Measurements from ENCODE around the gene C4orf36. TPM values are rescaled to one million over a fixed set of nuclear protein-coding genes. Genes with fewer than 3 reads are reported as not detected.

C4orf36 gene
- total and polyA plus RNA-seq, 3 experiments from 2014 or later, result not detected

Other genes with a start within 250 kb of the C4orf36 start
- not detected for gene SLC10A6, start 43.0 kb downstream of the C4orf36 start, total RNA-seq
- not detected for gene SLC10A6, start 43.0 kb downstream of the C4orf36 start, polyA plus RNA-seq
- 10 to 100 TPM; 29.7 to 32.9 TPM for gene AFF1, start 42.6 kb upstream of the C4orf36 start, total RNA-seq
- gene AFF1, start 42.6 kb upstream of the C4orf36 start, polyA plus RNA-seq, result 20.9 TPM